PC-3 (cell line): ENCODE results near the gene SPDEF. TPM values are rescaled to one million over a fixed set of nuclear protein-coding genes. Genes with fewer than 3 reads are reported as not detected.

Experiments used
- ATAC-seq: fragments of 200-7000 bp; cut with Tn5 transposase; 2 replicates; pipeline ENCODE4 v1.9.1; 2020; ENCODE audit warnings: mild to moderate bottlenecking, moderate library complexity
- BruUV-seq: library from RNA; stranded (reverse); fragments of 400-500 nt; replicated peaks from 2 replicates; lab custom pipeline; 2021; lab: Mats Ljungman, UMichigan
- CTCF ChIA-PET: fragments of 300-600 bp; sonication (Branson Sonifier 250); formaldehyde crosslinking; loops from one replicate; lab custom pipeline; 2022; ENCODE audit warnings: antibody characterized with exemption; lab: Charles Lee
- POLR2A ChIA-PET: fragments of 300-600 bp; sonication (Branson Sonifier 250); formaldehyde crosslinking; loops from one replicate; lab custom pipeline; 2022; ENCODE audit warnings: antibody characterized with exemption; ENCODE audit not compliant: unreplicated experiment; lab: Charles Lee
- DNase-seq: peaks from one replicate; pipeline ENCODE4 v3.0.0-alpha.2; 2015
- H2AFZ ChIP-seq: fragments of 300-600 bp; sonication (generic); 2 replicates; pipeline ENCODE4 v1.6.0; 2016; ENCODE audit warnings: antibody characterized with exemption, low read length
- H3F3A ChIP-seq: fragments of 300-600 bp; sonication (generic); one replicate; pipeline ENCODE4 v1.6.0; 2017; ENCODE audit warnings: antibody characterized with exemption, low read length, control low read depth, mild to moderate bottlenecking; ENCODE audit not compliant: unreplicated experiment
- H3K27ac ChIP-seq: fragments of 300-600 bp; sonication (generic); 2 replicates; pipeline ENCODE4 v1.5.1; 2016; ENCODE audit warnings: mild to moderate bottlenecking, low read length
- H3K27me3 ChIP-seq: fragments of 300-600 bp; sonication (generic); 2 replicates; pipeline ENCODE4 v1.6.1; 2016; ENCODE audit warnings: low read length, mixed read lengths
- H3K36me3 ChIP-seq: fragments of 300-600 bp; sonication (generic); 2 replicates; pipeline ENCODE4 v1.6.1; 2016; ENCODE audit warnings: low read depth, mixed run types, low read length, mixed read lengths
- H3K4me1 ChIP-seq: fragments of 300-600 bp; sonication (generic); 2 replicates; pipeline ENCODE4 v1.5.1; 2016; ENCODE audit warnings: low read length; ENCODE audit not compliant: insufficient read depth
- H3K4me2 ChIP-seq: fragments of 300-600 bp; sonication (generic); 2 replicates; pipeline ENCODE4 v1.6.0; 2016; ENCODE audit warnings: low read length
- H3K4me3 ChIP-seq: fragments of 300-600 bp; sonication (generic); 2 replicates; pipeline ENCODE4 v1.5.1; 2016; ENCODE audit warnings: mild to moderate bottlenecking, low read length, mixed read lengths
- H3K79me2 ChIP-seq: fragments of 300-600 bp; sonication (generic); 2 replicates; pipeline ENCODE4 v1.6.1; 2017; ENCODE audit warnings: low read length, mixed read lengths
- H3K9ac ChIP-seq: fragments of 300-600 bp; sonication (generic); 2 replicates; pipeline ENCODE4 v1.6.0; 2016; ENCODE audit warnings: mild to moderate bottlenecking, low read length
- H3K9me2 ChIP-seq: fragments of 300-600 bp; sonication (generic); replicated peaks from 2 replicates; pipeline ENCODE4 v1.6.1; 2016; ENCODE audit warnings: mixed run types, low read length, mixed read lengths
- H3K9me3 ChIP-seq: fragments of 300-600 bp; sonication (generic); 2 replicates; pipeline ENCODE4 v1.6.1; 2016; ENCODE audit warnings: low read length, mixed read lengths
- H4K20me1 ChIP-seq: fragments of 300-600 bp; sonication (generic); 2 replicates; pipeline ENCODE4 v1.6.1; 2016; ENCODE audit warnings: low read length, mixed read lengths
- EZH2 ChIP-seq: fragments of 300-600 bp; sonication (generic); IDR thresholded peaks from one replicate; pipeline ENCODE4 v1.6.1; 2017; ENCODE audit warnings: antibody characterized with exemption, mild to moderate bottlenecking, low read length; ENCODE audit not compliant: unreplicated experiment
- EZH2phosphoT487 ChIP-seq: fragments of 300-600 bp; sonication (generic); IDR thresholded peaks from 2 replicates; pipeline ENCODE4 v1.6.1; 2018; ENCODE audit warnings: mild to moderate bottlenecking, antibody characterized with exemption, low read length, borderline replicate concordance
- intact Hi-C: fragments of 100-400 bp; cut with micrococcal nuclease; formaldehyde crosslinking; loops from 2 replicates; pipeline ENCODE4 v1.9.0; 2023
- total RNA-seq: library from RNA; depleted of rRNA; stranded (reverse); fragments of >200 nt; gene quantifications from 2 replicates; pipeline ENCODE4 v1.2.3, GENCODE V29; 2014
- TF ChIP-seq, protein P1 (sequence below): fragments of 300-600 bp; sonication (generic); conservative IDR thresholded peaks from 2 replicates; pipeline ENCODE4 v1.5.1; 2017; ENCODE audit warnings: antibody characterized with exemption, low read depth, mild to moderate bottlenecking, low read length

Gene SPDEF
- total RNA-seq, 1 experiment from 2014 or later = 190 TPM

DNA sequence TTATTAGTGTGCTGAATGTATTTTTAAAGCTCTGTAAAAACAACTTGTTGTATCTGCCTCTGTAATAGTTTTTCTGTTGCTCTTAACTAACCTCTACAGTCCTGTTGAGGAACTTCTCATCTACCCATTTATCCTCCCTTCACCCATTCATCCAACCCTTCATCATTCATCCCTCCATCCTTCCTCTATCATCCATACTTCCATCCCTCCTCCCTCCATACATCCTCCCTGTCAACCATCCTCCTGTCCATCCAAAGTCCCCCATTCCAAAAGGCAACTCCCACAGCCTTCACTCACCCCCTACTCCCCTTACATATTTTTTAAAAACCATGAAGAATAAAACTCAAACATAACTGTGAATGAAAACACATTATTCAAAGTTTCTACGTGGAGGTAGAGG lies 40.7 kb upstream of the SPDEF start:
- POLR2A ChIA-PET = interaction anchor here (1.2 kb wide), 1 partner anchor 14 kb away, joined by 3 read pairs; no protein-coding TSS in a partner anchor
- intact Hi-C loops = no loop called here

DNA sequence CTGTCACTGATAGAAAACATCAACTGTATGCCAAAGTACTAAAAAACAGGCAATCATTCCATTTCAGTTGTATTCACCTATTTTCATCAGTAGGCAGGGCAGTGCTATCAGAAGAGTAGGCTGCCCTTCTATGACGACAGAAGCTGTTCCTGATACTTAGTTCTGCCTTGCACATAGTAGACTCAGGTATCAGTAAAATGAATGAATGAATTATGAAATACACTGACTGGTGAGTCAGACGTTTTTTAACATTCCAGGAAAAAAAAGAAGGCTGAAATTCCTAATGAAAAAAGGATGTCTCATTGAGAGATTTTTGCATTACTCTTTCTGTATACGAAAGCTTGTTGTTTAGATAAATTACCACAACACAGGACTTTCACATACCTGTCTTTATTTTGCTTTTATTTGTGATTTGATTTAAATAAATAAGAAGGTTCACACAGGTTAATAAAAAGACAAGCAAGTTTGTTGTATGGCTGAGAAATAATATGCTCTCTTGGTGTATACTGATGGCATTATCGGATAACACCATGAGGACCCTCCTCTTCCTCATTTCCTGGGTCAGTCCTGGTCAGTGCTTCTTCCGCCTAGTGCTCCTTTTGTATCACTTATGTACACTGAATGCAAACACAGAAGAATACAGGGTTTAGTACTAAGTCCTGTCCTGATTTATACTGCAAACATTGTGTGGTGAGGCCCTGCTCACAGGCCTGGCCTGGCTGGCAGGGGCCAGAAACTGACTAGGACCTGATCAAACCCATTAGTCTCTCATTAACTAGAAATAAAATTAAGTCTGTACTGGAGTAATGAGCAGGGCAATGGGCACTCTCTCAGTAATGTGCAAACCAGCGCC lies 39.4 kb upstream of the SPDEF start:
- peak; percentile 28; the same call in 1 of the 2 replicates for ATAC-seq
- no peak overlapping the region for H3K27ac ChIP-seq
- peak; percentile 76 for DNase-seq
- TF ChIP-seq, protein P1, sequence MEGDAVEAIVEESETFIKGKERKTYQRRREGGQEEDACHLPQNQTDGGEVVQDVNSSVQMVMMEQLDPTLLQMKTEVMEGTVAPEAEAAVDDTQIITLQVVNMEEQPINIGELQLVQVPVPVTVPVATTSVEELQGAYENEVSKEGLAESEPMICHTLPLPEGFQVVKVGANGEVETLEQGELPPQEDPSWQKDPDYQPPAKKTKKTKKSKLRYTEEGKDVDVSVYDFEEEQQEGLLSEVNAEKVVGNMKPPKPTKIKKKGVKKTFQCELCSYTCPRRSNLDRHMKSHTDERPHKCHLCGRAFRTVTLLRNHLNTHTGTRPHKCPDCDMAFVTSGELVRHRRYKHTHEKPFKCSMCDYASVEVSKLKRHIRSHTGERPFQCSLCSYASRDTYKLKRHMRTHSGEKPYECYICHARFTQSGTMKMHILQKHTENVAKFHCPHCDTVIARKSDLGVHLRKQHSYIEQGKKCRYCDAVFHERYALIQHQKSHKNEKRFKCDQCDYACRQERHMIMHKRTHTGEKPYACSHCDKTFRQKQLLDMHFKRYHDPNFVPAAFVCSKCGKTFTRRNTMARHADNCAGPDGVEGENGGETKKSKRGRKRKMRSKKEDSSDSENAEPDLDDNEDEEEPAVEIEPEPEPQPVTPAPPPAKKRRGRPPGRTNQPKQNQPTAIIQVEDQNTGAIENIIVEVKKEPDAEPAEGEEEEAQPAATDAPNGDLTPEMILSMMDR = no peak
- no peak for TF ChIP-seq EZH2phosphoT487
- no peak overlapping the region for H3K4me3 ChIP-seq
- no peaks in the 10 kb centered on the region for H3K27me3 ChIP-seq
- no peak overlapping the region for H2AFZ ChIP-seq
- no peaks in the 10 kb centered on the region for H3K9me2 ChIP-seq
- H3F3A ChIP-seq = peaks cover 4% of the 10 kb centered on the region
- peaks cover 37% of the 10 kb centered on the region for H3K4me1 ChIP-seq
- CTCF ChIA-PET = no interaction called here
- no peak overlapping the region for H3K9ac ChIP-seq
- intact Hi-C loops = no loop called here
- H4K20me1 ChIP-seq = no peaks in the 10 kb centered on the region; the same call in 1 of the 2 replicates
- no peak overlapping the region for H3K4me2 ChIP-seq
- POLR2A ChIA-PET = no interaction called here
- no peaks in the 10 kb centered on the region for H3K36me3 ChIP-seq
- no TSS peak for BruUV-seq
- H3K9me3 ChIP-seq = no peaks in the 10 kb centered on the region
- H3K79me2 ChIP-seq = peaks cover 85% of the 10 kb centered on the region

More for the DNA sequence above, 40.7 kb upstream of the SPDEF start:
- Histone ChIP-seq H3K36me3 (no peaks in the 10 kb centered on the region), H3K27me3 (no peaks in the 10 kb centered on the region), H3K27ac (no peak overlapping the region), H3F3A (peaks cover 4% of the 10 kb centered on the region), H2AFZ (no peak overlapping the region), H3K9me3 (no peaks in the 10 kb centered on the region), H3K9ac (no peak overlapping the region), H3K4me1 (peaks cover 40% of the 10 kb centered on the region), H4K20me1 (peaks cover 1% of the 10 kb centered on the region; the same call in 1 of the 2 replicates), H3K4me2 (no peak overlapping the region), H3K79me2 (peaks cover 85% of the 10 kb centered on the region), H3K9me2 (no peaks in the 10 kb centered on the region), H3K4me3 (no peak overlapping the region)
- TF ChIP-seq, protein P1 = no peak
- TF ChIP-seq EZH2 (no peak), EZH2phosphoT487 (no peak)
- CTCF ChIA-PET = interaction anchor here (0.6 kb wide), 1 partner anchor 60 kb away, joined by 3 read pairs; no protein-coding TSS in a partner anchor
- no peak for DNase-seq
- no TSS peak for BruUV-seq
- ATAC-seq = no peak

DNA sequence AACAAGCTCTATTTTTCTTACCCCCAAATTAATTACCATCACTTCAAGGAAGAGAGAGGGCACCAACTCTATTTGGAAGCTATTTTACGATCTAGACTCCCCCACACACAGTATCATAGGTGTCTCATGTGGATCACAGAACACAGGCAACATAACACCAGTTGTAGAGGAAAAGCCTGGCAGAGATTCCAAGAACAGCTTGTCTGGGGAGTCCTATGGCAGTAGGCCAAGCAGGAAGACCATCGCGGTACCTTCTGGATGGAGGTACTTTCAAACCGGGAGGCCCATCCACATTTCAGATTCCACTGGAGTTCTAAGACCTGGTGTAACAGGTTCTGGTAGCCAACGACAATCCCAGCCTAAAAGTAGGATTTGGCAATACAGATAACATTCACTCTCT lies 37.6 kb upstream of the SPDEF start:
- ChIA-PET CTCF (no interaction called here), POLR2A (no interaction called here)
- no peaks in the 10 kb centered on the region for H3K36me3 ChIP-seq
- no peak for DNase-seq
- no peak overlapping the region for H3K9ac ChIP-seq
- BruUV-seq = no TSS peak
- H4K20me1 ChIP-seq = no peaks in the 10 kb centered on the region; the same call in 1 of the 2 replicates
- H3K27me3 ChIP-seq = no peaks in the 10 kb centered on the region
- peaks cover 70% of the 10 kb centered on the region for H3K79me2 ChIP-seq
- TF ChIP-seq EZH2phosphoT487 = no peak
- TF ChIP-seq, protein P1 = no peak
- no peak for TF ChIP-seq EZH2
- no peak overlapping the region for H3K27ac ChIP-seq
- intact Hi-C loops = no loop called here
- H3K9me3 ChIP-seq = no peaks in the 10 kb centered on the region
- H3F3A ChIP-seq = peaks cover 4% of the 10 kb centered on the region
- no peak overlapping the region for H3K4me3 ChIP-seq
- H2AFZ ChIP-seq = no peak overlapping the region
- H3K9me2 ChIP-seq = no peaks in the 10 kb centered on the region
- peaks cover 30% of the 10 kb centered on the region for H3K4me1 ChIP-seq
- no peak overlapping the region for H3K4me2 ChIP-seq
- ATAC-seq = no peak
